ENCODE measurements around the gene IGSF9. TPM values are rescaled to one million over a fixed set of nuclear protein-coding genes. Genes with fewer than 3 reads are reported as not detected.

IGSF9 gene
- total and polyA plus RNA-seq, 2 of the 13 experiments (the other 11 are each of a cell fraction or from before 2014, with no cell fraction given) = 0.03 TPM; not detected in 1

DNA sequence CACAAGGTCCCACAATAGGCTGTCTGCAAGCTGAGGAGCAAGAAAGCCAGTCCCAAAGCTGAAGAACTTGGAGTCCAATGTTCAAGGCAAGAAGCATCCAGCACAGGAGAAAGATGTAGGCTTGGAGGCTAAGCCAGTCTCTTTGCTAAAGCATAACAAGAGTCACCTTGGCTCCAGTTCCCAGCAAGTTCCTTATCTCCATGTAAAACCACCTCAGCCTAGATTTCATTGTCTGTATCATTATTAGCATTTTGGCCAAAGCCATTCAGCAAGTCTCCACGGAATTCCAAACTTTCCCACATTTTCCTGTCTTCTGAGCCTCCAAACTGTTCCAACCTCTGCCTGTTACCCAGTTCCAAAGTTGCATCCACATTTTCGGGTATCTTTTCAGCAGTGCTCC lies 49.5 kb upstream of the IGSF9 start:
- POLR2A ChIA-PET = no interaction called here
- BruUV-seq (replicated peaks) = no TSS peak
- no peak for TF ChIP-seq POLR2AphosphoS2 (IDR thresholded peaks at IDR 0.05; ENCODE audit: low read depth, low read length)
- TF ChIP-seq, protein P1, sequence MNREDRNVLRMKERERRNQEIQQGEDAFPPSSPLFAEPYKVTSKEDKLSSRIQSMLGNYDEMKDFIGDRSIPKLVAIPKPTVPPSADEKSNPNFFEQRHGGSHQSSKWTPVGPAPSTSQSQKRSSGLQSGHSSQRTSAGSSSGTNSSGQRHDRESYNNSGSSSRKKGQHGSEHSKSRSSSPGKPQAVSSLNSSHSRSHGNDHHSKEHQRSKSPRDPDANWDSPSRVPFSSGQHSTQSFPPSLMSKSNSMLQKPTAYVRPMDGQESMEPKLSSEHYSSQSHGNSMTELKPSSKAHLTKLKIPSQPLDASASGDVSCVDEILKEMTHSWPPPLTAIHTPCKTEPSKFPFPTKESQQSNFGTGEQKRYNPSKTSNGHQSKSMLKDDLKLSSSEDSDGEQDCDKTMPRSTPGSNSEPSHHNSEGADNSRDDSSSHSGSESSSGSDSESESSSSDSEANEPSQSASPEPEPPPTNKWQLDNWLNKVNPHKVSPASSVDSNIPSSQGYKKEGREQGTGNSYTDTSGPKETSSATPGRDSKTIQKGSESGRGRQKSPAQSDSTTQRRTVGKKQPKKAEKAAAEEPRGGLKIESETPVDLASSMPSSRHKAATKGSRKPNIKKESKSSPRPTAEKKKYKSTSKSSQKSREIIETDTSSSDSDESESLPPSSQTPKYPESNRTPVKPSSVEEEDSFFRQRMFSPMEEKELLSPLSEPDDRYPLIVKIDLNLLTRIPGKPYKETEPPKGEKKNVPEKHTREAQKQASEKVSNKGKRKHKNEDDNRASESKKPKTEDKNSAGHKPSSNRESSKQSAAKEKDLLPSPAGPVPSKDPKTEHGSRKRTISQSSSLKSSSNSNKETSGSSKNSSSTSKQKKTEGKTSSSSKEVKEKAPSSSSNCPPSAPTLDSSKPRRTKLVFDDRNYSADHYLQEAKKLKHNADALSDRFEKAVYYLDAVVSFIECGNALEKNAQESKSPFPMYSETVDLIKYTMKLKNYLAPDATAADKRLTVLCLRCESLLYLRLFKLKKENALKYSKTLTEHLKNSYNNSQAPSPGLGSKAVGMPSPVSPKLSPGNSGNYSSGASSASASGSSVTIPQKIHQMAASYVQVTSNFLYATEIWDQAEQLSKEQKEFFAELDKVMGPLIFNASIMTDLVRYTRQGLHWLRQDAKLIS (CRISPR knock-in tag; IDR thresholded peaks at IDR 0.05) = no peak
- no peak for TF ChIP-seq HOXA9 (CRISPR knock-in tag; IDR thresholded peaks at IDR 0.05; ENCODE audit: borderline replicate concordance)
- TF ChIP-seq ZNF737 (CRISPR knock-in tag; IDR thresholded peaks at IDR 0.05; ENCODE audit: borderline replicate concordance) = no peak
- TF ChIP-seq PRMT3 (CRISPR knock-in tag; IDR thresholded peaks at IDR 0.05; ENCODE audit: borderline replicate concordance, low read depth) = no peak
- no peak for TF ChIP-seq ZNF430 (CRISPR knock-in tag; IDR thresholded peaks at IDR 0.05)
- no peak for TF ChIP-seq SMAD1 (CRISPR knock-in tag; IDR thresholded peaks at IDR 0.05; ENCODE audit: borderline replicate concordance, low read depth)
- no peak for TF ChIP-seq ARNTL (CRISPR knock-in tag; IDR thresholded peaks at IDR 0.05)
- no peak for TF ChIP-seq CEBPB (IDR thresholded peaks at IDR 0.05; ENCODE audit: borderline replicate concordance, low read depth, low read length)
- no peak for TF ChIP-seq ZNF256 (CRISPR knock-in tag; conservative IDR thresholded peaks at IDR 0.05)

More for the DNA sequence above, 49.5 kb upstream of the IGSF9 start:
- DNase-seq (ENCODE audit: low spot score) = no peak
- no peak for ATAC-seq
- Histone ChIP-seq H3K9ac (ENCODE audit: insufficient read depth, low read depth, low read length) (no peak overlapping the region), H3K36me3 (replicated peaks in 1 of 2; ENCODE audit: control insufficient read depth in 1 of 2, insufficient read depth in 2 of 2, low read length in 2 of 2) (no peaks in the 10 kb centered on the region), H3K4me3 (replicated peaks in 1 of 3; ENCODE audit: insufficient read depth in 1 of 3, low read depth in 2 of 3, low read length in 3 of 3) (no peak overlapping the region), H3K27me3 (ENCODE audit: control insufficient read depth in 1 of 2, insufficient read depth in 2 of 2, low read length in 2 of 2) (no peaks in the 10 kb centered on the region), H3K4me2 (ENCODE audit: low read depth, low read length) (no peak overlapping the region), H4K20me1 (ENCODE audit: insufficient read depth, low read length) (no peaks in the 10 kb centered on the region), H3K27ac (ENCODE audit: extremely low read length, insufficient read depth, low read length) (no peak overlapping the region), H2AFZ (ENCODE audit: low read length) (no peak overlapping the region), H3K79me2 (ENCODE audit: insufficient read depth, low read length) (no peaks in the 10 kb centered on the region), H3K9me3 (ENCODE audit: low read length) (no peaks in the 10 kb centered on the region), H3K4me1 (ENCODE audit: insufficient read depth, low read length) (peaks cover 8% of the 10 kb centered on the region; the same call in 1 of the 2 replicates)
- in situ Hi-C loops (cut with HindIII; ENCODE audit: extremely low pct_ligation_motif_present, low pct_unique_long_range_greater_than_20kb) (no loop called here), intact Hi-C loops (cut with micrococcal nuclease; ENCODE audit: unreplicated experiment) (no loop called here)
- WGBS (ENCODE audit: low lambda C conversion rate) = 18% methylated on average over 2 of the region's 2 CpGs
- no peak for FAIRE-seq
- CTCF ChIA-PET (ENCODE audit: low intra/inter-chr PET ratio, low total read pairs) = no interaction called here
